Measurements from ENCODE around the gene TENT4A. TPM values are rescaled to one million over a fixed set of nuclear protein-coding genes. Genes with fewer than 3 reads are reported as not detected.

Gene TENT4A
- total and polyA plus RNA-seq, 2 of the 13 experiments (the other 11 are each of a cell fraction or from before 2014, with no cell fraction given), result 6.3 to 13.3 TPM

GRCh38 chr5:6667648-6668047, 45.6 kb upstream of the TENT4A start:
- H3K27ac ChIP-seq (ENCODE audit: extremely low read length, insufficient read depth, low read length), result no peak overlapping the region
- H3K4me1 ChIP-seq (ENCODE audit: insufficient read depth, low read length), result no peaks in the 10 kb centered on the region
- CTCF ChIA-PET (ENCODE audit: low intra/inter-chr PET ratio, low total read pairs), result no interaction called here
- H3K9ac ChIP-seq (ENCODE audit: insufficient read depth, low read depth, low read length), result no peak overlapping the region
- no peaks in the 10 kb centered on the region for H3K9me3 ChIP-seq (ENCODE audit: low read length)
- DNase-seq (ENCODE audit: low spot score) (no peak), FAIRE-seq (no peak), ATAC-seq (no peak)
- no peak for TF ChIP-seq FIP1L1 (IDR thresholded peaks at IDR 0.05; ENCODE audit: borderline replicate concordance, insufficient read depth, low read depth, low read length)
- TF ChIP-seq REL (CRISPR knock-in tag; conservative IDR thresholded peaks at IDR 0.05), result no peak
- TF ChIP-seq ATF7 (IDR thresholded peaks at IDR 0.05), result no peak
- no peak for TF ChIP-seq ATF7 (CRISPR knock-in tag; IDR thresholded peaks at IDR 0.05)
- no peak for TF ChIP-seq NPAS2 (CRISPR knock-in tag; IDR thresholded peaks at IDR 0.05; ENCODE audit: borderline replicate concordance)
- TF ChIP-seq PHF21A (CRISPR knock-in tag; IDR thresholded peaks at IDR 0.05), result no peak
- no peak for TF ChIP-seq NCOR1 (IDR thresholded peaks at IDR 0.05; ENCODE audit: borderline replicate concordance, low read length)
- no peak for TF ChIP-seq PBX3 (CRISPR knock-in tag; IDR thresholded peaks at IDR 0.05; ENCODE audit: borderline replicate concordance)
- TF ChIP-seq POGZ (CRISPR knock-in tag; IDR thresholded peaks at IDR 0.05), result no peak
- TF ChIP-seq ZBTB3 (CRISPR knock-in tag; IDR thresholded peaks at IDR 0.05; ENCODE audit: borderline replicate concordance, low read depth), result no peak
- no peak for TF ChIP-seq ELF3 (CRISPR knock-in tag; IDR thresholded peaks at IDR 0.05)
- TF ChIP-seq ZNF710 (CRISPR knock-in tag; IDR thresholded peaks at IDR 0.05; ENCODE audit: borderline replicate concordance), result no peak
- TF ChIP-seq KLF6 (CRISPR knock-in tag; IDR thresholded peaks at IDR 0.05), result no peak
- TF ChIP-seq GTF2F1 (IDR thresholded peaks at IDR 0.05; ENCODE audit: low read length), result no peak
- no peak for TF ChIP-seq MYC (CRISPR knock-in tag; IDR thresholded peaks at IDR 0.05; ENCODE audit: borderline replicate concordance)
- no peak for TF ChIP-seq ZNF234 (CRISPR knock-in tag; conservative IDR thresholded peaks at IDR 0.05)
- no peak for TF ChIP-seq ZNF691 (CRISPR knock-in tag; IDR thresholded peaks at IDR 0.05; ENCODE audit: borderline replicate concordance, low read depth)
- TF ChIP-seq ZNF207 (IDR thresholded peaks at IDR 0.05; ENCODE audit: borderline replicate concordance), result no peak
- TF ChIP-seq, protein P1, sequence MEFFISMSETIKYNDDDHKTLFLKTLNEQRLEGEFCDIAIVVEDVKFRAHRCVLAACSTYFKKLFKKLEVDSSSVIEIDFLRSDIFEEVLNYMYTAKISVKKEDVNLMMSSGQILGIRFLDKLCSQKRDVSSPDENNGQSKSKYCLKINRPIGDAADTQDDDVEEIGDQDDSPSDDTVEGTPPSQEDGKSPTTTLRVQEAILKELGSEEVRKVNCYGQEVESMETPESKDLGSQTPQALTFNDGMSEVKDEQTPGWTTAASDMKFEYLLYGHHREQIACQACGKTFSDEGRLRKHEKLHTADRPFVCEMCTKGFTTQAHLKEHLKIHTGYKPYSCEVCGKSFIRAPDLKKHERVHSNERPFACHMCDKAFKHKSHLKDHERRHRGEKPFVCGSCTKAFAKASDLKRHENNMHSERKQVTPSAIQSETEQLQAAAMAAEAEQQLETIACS (CRISPR knock-in tag; IDR thresholded peaks at IDR 0.05), result no peak
- no peak for TF ChIP-seq FOXJ3 (CRISPR knock-in tag; IDR thresholded peaks at IDR 0.05; ENCODE audit: borderline replicate concordance)
- TF ChIP-seq, protein P2, sequence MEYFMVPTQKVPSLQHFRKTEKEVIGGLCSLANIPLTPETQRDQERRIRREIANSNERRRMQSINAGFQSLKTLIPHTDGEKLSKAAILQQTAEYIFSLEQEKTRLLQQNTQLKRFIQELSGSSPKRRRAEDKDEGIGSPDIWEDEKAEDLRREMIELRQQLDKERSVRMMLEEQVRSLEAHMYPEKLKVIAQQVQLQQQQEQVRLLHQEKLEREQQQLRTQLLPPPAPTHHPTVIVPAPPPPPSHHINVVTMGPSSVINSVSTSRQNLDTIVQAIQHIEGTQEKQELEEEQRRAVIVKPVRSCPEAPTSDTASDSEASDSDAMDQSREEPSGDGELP (IDR thresholded peaks at IDR 0.05; ENCODE audit: borderline replicate concordance, low read depth), result no peak
- no peak overlapping the region for H3K4me2 ChIP-seq (ENCODE audit: low read depth, low read length)
- H4K20me1 ChIP-seq (ENCODE audit: insufficient read depth, low read length), result no peaks in the 10 kb centered on the region
- POLR2A ChIA-PET, result no interaction called here
- no peaks in the 10 kb centered on the region for H3K79me2 ChIP-seq (ENCODE audit: insufficient read depth, low read length)
- in situ Hi-C loops (cut with HindIII; ENCODE audit: extremely low pct_ligation_motif_present, low pct_unique_long_range_greater_than_20kb), result no loop called here
- BruUV-seq (replicated peaks), result no TSS peak
- no peaks in the 10 kb centered on the region for H3K27me3 ChIP-seq (ENCODE audit: control insufficient read depth in 1 of 2, insufficient read depth in 2 of 2, low read length in 2 of 2)
- WGBS (ENCODE audit: low lambda C conversion rate), result 90% methylated on average over 5 of the region's 5 CpGs
- no peak overlapping the region for H2AFZ ChIP-seq (ENCODE audit: low read length)
- intact Hi-C loops (cut with micrococcal nuclease; ENCODE audit: unreplicated experiment), result no loop called here
- peaks cover 0 to 1% of the 10 kb centered on the region in 2 experiments; a peak in 1 of 5 replicates for H3K36me3 ChIP-seq (replicated peaks in 1 of 2; ENCODE audit: control insufficient read depth in 1 of 2, insufficient read depth in 2 of 2, low read length in 2 of 2)
- H3K4me3 ChIP-seq (replicated peaks in 1 of 3; ENCODE audit: insufficient read depth in 1 of 3, low read depth in 2 of 3, low read length in 3 of 3), result no peak overlapping the region

All from HepG2 (cell line).